ENCODE data around the gene RC3H2. TPM values are rescaled to one million over a fixed set of nuclear protein-coding genes. Genes with fewer than 3 reads are reported as not detected.
"Not testable (repeated sequence)": the region's sequence is repeated elsewhere in the genome, so short reads cannot be mapped to it uniquely, and the experiment has no call there.

The RC3H2 gene
- total and polyA plus RNA-seq, 2 donors from 2014 or later: 9.8 to 49.9 TPM

DNA sequence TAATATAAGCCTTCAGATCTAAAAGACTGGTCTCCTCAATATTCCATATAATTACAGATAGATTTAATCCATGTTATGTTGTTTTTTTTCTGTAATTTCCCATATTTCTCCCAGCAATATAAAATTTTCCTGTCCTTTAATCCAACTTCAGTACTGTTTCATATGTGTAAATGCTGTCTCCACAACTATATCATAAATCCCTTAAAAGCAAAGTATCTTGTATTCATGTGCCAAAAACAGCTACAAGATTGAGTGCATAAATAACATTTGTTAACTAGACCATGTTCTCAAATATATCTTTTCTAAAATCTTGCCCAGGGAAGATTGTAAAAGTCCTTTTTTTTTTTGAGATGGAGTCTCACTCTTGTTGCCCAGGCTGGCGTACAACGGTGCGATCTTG is 41.8 kb downstream of the RC3H2 start:
- Histone ChIP-seq H3K9ac (ENCODE audit: low read length in 3 of 3) (no peak overlapping the region), H3K4me3 (ENCODE audit: low read length in 3 of 3) (no peak overlapping the region), H3K4me1 (ENCODE audit: control insufficient read depth in 2 of 3, insufficient read depth in 2 of 3, low read depth in 1 of 3, low read length in 3 of 3) (no peaks in the 10 kb centered on the region), H3K27ac (ENCODE audit: low read depth in 2 of 2, low read length in 2 of 2) (no peak overlapping the region), H3K27me3 (ENCODE audit: control insufficient read depth, insufficient read depth, low read length) (no peaks in the 10 kb centered on the region), H3K9me3 (ENCODE audit: control insufficient read depth in 2 of 3, insufficient read depth in 1 of 3, low read length in 3 of 3) (no peaks in the 10 kb centered on the region), H3K36me3 (ENCODE audit: control insufficient read depth in 2 of 3, insufficient read depth in 3 of 3, low read length in 3 of 3) (peaks cover 5 to 14% (median 6%) of the 10 kb centered on the region in 3 donors)
- DNase-seq: no peak
- intact Hi-C loops (cut with DNase I): no loop called here
- TF ChIP-seq, protein P1, sequence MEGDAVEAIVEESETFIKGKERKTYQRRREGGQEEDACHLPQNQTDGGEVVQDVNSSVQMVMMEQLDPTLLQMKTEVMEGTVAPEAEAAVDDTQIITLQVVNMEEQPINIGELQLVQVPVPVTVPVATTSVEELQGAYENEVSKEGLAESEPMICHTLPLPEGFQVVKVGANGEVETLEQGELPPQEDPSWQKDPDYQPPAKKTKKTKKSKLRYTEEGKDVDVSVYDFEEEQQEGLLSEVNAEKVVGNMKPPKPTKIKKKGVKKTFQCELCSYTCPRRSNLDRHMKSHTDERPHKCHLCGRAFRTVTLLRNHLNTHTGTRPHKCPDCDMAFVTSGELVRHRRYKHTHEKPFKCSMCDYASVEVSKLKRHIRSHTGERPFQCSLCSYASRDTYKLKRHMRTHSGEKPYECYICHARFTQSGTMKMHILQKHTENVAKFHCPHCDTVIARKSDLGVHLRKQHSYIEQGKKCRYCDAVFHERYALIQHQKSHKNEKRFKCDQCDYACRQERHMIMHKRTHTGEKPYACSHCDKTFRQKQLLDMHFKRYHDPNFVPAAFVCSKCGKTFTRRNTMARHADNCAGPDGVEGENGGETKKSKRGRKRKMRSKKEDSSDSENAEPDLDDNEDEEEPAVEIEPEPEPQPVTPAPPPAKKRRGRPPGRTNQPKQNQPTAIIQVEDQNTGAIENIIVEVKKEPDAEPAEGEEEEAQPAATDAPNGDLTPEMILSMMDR (IDR thresholded peaks at IDR 0.05; ENCODE audit: borderline replicate concordance, extremely low read depth, insufficient read depth): no peak
- FAIRE-seq: no peak

DNA sequence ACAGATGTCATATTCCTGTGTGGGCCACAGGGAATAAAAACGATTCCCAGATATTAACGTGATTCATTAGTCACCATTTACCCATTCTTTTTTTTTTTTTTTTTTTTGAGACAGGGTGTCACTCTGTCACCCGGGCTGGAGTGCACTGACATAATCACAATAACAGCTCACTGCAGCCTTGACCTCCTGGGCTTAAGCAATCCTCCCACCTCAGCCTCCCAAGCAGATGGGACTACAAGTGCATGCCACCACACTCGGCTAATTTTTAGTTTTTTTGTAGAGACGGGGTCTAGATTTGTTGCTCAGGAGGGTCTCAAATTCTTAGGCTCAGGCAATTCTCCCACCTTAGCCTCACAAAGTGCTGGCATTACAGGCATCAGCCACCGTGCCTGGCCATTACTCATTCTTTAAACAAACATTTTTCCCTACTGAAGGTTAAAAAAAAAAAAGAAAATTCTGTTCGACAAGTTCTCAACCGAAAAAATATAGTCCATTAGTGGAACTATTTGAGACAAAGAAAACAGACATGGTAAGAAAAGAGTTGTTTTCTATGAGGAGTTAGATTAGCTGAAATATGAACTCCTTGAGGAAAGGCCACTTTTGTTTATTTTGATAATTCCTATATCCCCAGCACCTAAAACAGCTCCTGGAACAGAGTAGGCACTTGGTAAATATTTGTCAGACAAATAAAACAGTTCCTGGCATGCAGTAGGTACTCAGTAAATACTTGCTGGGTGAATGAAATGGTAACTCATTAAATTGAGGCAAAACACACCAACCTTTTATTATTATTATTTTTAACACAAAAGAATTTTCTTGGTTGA is 44.6 kb downstream of the RC3H2 start:
- intact Hi-C loops (cut with DNase I): no loop called here
- peaks cover 7 to 16% (median 13%) of the 10 kb centered on the region in 3 donors for H3K36me3 ChIP-seq (ENCODE audit: control insufficient read depth in 2 of 3, insufficient read depth in 3 of 3, low read length in 3 of 3)
- no peaks in the 10 kb centered on the region for H3K9me3 ChIP-seq (ENCODE audit: control insufficient read depth in 2 of 3, insufficient read depth in 1 of 3, low read length in 3 of 3)
- H3K27ac ChIP-seq (ENCODE audit: low read depth in 2 of 2, low read length in 2 of 2): no peak overlapping the region
- H3K4me3 ChIP-seq (ENCODE audit: low read length in 3 of 3): no peak overlapping the region
- H3K27me3 ChIP-seq (ENCODE audit: control insufficient read depth, insufficient read depth, low read length): no peaks in the 10 kb centered on the region
- no peaks in the 10 kb centered on the region for H3K4me1 ChIP-seq (ENCODE audit: control insufficient read depth in 2 of 3, insufficient read depth in 2 of 3, low read depth in 1 of 3, low read length in 3 of 3)
- H3K9ac ChIP-seq (ENCODE audit: low read length in 3 of 3): no peak overlapping the region
- TF ChIP-seq, protein P1 (IDR thresholded peaks at IDR 0.05; ENCODE audit: borderline replicate concordance, extremely low read depth, insufficient read depth): no peak
- DNase-seq: no peak
- FAIRE-seq: no peak

DNA sequence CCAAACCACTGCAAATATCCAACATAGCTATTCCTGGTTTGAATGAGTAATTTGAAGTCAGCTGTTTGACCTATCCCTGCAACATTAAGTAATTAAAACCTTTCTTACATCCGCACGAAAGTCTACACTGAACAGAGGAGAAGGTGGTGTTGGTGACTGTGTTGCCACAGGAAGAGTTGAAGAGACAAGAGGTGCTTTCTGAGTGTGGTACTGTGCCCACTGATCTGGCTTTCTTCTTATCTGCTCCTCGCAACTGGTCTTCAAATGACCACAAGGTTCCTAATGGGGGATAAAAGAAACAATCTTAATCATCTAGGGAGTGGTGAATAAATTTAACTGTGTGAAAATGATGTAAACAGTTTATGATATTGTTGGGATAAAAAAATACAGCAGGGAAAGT is 47.3 kb downstream of the RC3H2 start:
- H3K36me3 ChIP-seq (ENCODE audit: control insufficient read depth in 2 of 3, insufficient read depth in 3 of 3, low read length in 3 of 3): peaks cover 13 to 30% (median 26%) of the 10 kb centered on the region in 3 donors
- no peak overlapping the region for H3K4me3 ChIP-seq (ENCODE audit: low read length in 3 of 3)
- no peak for FAIRE-seq
- no peak overlapping the region for H3K9ac ChIP-seq (ENCODE audit: low read length in 3 of 3)
- H3K27me3 ChIP-seq (ENCODE audit: control insufficient read depth, insufficient read depth, low read length): no peaks in the 10 kb centered on the region
- TF ChIP-seq, protein P1 (IDR thresholded peaks at IDR 0.05; ENCODE audit: borderline replicate concordance, extremely low read depth, insufficient read depth): no peak
- H3K4me1 ChIP-seq (ENCODE audit: control insufficient read depth in 2 of 3, insufficient read depth in 2 of 3, low read depth in 1 of 3, low read length in 3 of 3): no peaks in the 10 kb centered on the region
- no peak for DNase-seq
- no peak overlapping the region for H3K27ac ChIP-seq (ENCODE audit: low read depth in 2 of 2, low read length in 2 of 2)
- no peaks in the 10 kb centered on the region for H3K9me3 ChIP-seq (ENCODE audit: control insufficient read depth in 2 of 3, insufficient read depth in 1 of 3, low read length in 3 of 3)
- intact Hi-C loops (cut with DNase I): no loop called here

DNA sequence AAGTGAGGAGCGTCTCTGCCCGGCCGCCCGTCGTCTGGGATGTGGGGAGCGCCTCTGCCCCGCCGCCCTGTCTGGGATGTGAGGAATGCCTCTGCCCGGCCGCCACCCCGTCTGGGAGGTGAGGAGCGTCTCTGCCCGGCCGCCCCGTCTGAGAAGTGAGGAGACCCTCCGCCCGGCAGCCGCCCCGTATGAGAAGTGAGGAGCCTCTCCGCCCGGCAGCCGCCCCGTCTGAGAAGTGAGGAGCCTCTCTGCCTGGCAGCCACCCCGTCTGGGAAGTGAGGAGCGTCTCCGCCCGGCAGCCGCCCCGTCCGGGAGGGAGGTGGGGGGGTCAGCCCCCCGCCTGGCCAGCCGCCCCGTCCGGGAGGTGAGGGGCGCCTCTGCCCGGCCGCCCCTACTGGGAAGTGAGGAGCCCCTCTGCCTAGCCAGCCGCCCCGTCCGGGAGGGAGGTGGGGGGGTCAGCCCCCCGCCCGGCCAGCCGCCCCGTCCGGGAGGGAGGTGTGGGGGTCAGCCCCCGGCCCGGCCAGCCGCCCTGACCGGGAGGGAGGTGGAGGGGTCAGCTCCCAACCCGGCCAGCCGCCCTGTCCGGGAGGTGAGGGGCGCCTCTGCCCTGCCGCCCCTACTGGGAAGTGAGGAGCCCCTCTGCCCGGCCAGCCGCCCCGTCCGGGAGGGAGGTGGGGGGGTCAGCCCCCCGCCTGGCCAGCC is 52.9 kb downstream of the RC3H2 start:
- FAIRE-seq; H3K27me3 ChIP-seq (ENCODE audit: control insufficient read depth, insufficient read depth, low read length); H3K4me3 ChIP-seq (ENCODE audit: low read length in 3 of 3); DNase-seq; H3K27ac ChIP-seq (ENCODE audit: low read depth in 2 of 2, low read length in 2 of 2); H3K9me3 ChIP-seq (ENCODE audit: control insufficient read depth in 2 of 3, insufficient read depth in 1 of 3, low read length in 3 of 3); H3K9ac ChIP-seq (ENCODE audit: low read length in 3 of 3); H3K4me1 ChIP-seq (ENCODE audit: control insufficient read depth in 2 of 3, insufficient read depth in 2 of 3, low read depth in 1 of 3, low read length in 3 of 3); intact Hi-C loops (cut with DNase I): not testable (repeated sequence)
- peaks cover 17 to 32% (median 19%) of the 10 kb centered on the region in 3 donors for H3K36me3 ChIP-seq (ENCODE audit: control insufficient read depth in 2 of 3, insufficient read depth in 3 of 3, low read length in 3 of 3)
